Measurements from ENCODE around the gene CHFR. TPM values are rescaled to one million over a fixed set of nuclear protein-coding genes. Genes with fewer than 3 reads are reported as not detected.

Gene CHFR
- total RNA-seq, 2 donors from 2014 or later, result 57.0 to 80.4 TPM

GRCh38 chr12:132801741-132802140 is 85.7 kb downstream of the CHFR start:
- no peaks in the 10 kb centered on the region for H3K4me1 Mint-ChIP-seq
- Histone ChIP-seq H3K27ac (ENCODE audit: low read depth, low read length) (no peak overlapping the region), H3K4me3 (ENCODE audit: low read length) (no peak overlapping the region), H3K36me3 (ENCODE audit: control insufficient read depth, insufficient read depth, low read length) (peaks cover 77% of the 10 kb centered on the region), H3K27me3 (ENCODE audit: control insufficient read depth, insufficient read depth, low read length, poor library complexity, severe bottlenecking) (no peaks in the 10 kb centered on the region), H3K9ac (ENCODE audit: extremely low read depth, low read length, poor library complexity, severe bottlenecking) (no peak overlapping the region), H3K4me1 (ENCODE audit: control insufficient read depth, insufficient read depth, low read length) (no peaks in the 10 kb centered on the region), H3K9me3 (ENCODE audit: control insufficient read depth, low read length) (no peaks in the 10 kb centered on the region)
- TF ChIP-seq CTCF (conservative IDR thresholded peaks at IDR 0.05), result no peak
- H3K9me3 Mint-ChIP-seq, result no peaks in the 10 kb centered on the region
- H3K4me3 Mint-ChIP-seq, result no peak overlapping the region
- peaks cover 75% of the 10 kb centered on the region for H3K36me3 Mint-ChIP-seq (ENCODE audit: low read depth)
- H3K27me3 Mint-ChIP-seq (ENCODE audit: insufficient read depth), result no peaks in the 10 kb centered on the region
- no peak for DNase-seq
- no peak overlapping the region for H3K27ac Mint-ChIP-seq
- WGBS, 2 experiments (ENCODE audit: insufficient coverage in 1 of 2, insufficient read length in 1 of 2), result 93 to 96% methylated on average over 28 of the region's 28 CpGs

GRCh38 chr12:132798836-132799235 is 88.6 kb downstream of the CHFR start:
- 95 to 98% methylated on average over 12 to 15 of the region's 15 CpGs for WGBS, 2 experiments (ENCODE audit: insufficient coverage in 1 of 2, insufficient read length in 1 of 2)
- H3K9me3 Mint-ChIP-seq, result no peaks in the 10 kb centered on the region
- Histone ChIP-seq H3K27me3 (ENCODE audit: control insufficient read depth, insufficient read depth, low read length, poor library complexity, severe bottlenecking) (no peaks in the 10 kb centered on the region), H3K36me3 (ENCODE audit: control insufficient read depth, insufficient read depth, low read length) (peaks cover 78% of the 10 kb centered on the region), H3K4me1 (ENCODE audit: control insufficient read depth, insufficient read depth, low read length) (no peaks in the 10 kb centered on the region), H3K4me3 (ENCODE audit: low read length) (no peak overlapping the region), H3K9ac (ENCODE audit: extremely low read depth, low read length, poor library complexity, severe bottlenecking) (no peak overlapping the region), H3K27ac (ENCODE audit: low read depth, low read length) (no peak overlapping the region), H3K9me3 (ENCODE audit: control insufficient read depth, low read length) (no peaks in the 10 kb centered on the region)
- no peaks in the 10 kb centered on the region for H3K27me3 Mint-ChIP-seq (ENCODE audit: insufficient read depth)
- peaks cover 83% of the 10 kb centered on the region for H3K36me3 Mint-ChIP-seq (ENCODE audit: low read depth)
- no peaks in the 10 kb centered on the region for H3K4me1 Mint-ChIP-seq
- TF ChIP-seq CTCF (conservative IDR thresholded peaks at IDR 0.05), result no peak
- no peak overlapping the region for H3K4me3 Mint-ChIP-seq
- no peak for DNase-seq
- no peak overlapping the region for H3K27ac Mint-ChIP-seq

GRCh38 chr12:132797820-132798570 is 89.4 kb downstream of the CHFR start:
- H3K27me3 Mint-ChIP-seq (ENCODE audit: insufficient read depth), result no peaks in the 10 kb centered on the region
- DNase-seq, result no peak
- H3K4me1 ChIP-seq (ENCODE audit: control insufficient read depth, insufficient read depth, low read length), result no peaks in the 10 kb centered on the region
- H3K27ac Mint-ChIP-seq, result no peak overlapping the region
- H3K36me3 ChIP-seq (ENCODE audit: control insufficient read depth, insufficient read depth, low read length), result peaks cover 73% of the 10 kb centered on the region
- H3K27me3 ChIP-seq (ENCODE audit: control insufficient read depth, insufficient read depth, low read length, poor library complexity, severe bottlenecking), result no peaks in the 10 kb centered on the region
- TF ChIP-seq CTCF (conservative IDR thresholded peaks at IDR 0.05), result no peak
- no peaks in the 10 kb centered on the region for H3K4me1 Mint-ChIP-seq
- 96 to 98% methylated on average over 12 to 24 of the region's 24 CpGs for WGBS, 2 experiments (ENCODE audit: insufficient coverage in 1 of 2, insufficient read length in 1 of 2)
- no peak overlapping the region for H3K9ac ChIP-seq (ENCODE audit: extremely low read depth, low read length, poor library complexity, severe bottlenecking)
- H3K4me3 ChIP-seq (ENCODE audit: low read length), result no peak overlapping the region
- peaks cover 77% of the 10 kb centered on the region for H3K36me3 Mint-ChIP-seq (ENCODE audit: low read depth)
- no peaks in the 10 kb centered on the region for H3K9me3 ChIP-seq (ENCODE audit: control insufficient read depth, low read length)
- no peak overlapping the region for H3K4me3 Mint-ChIP-seq
- H3K27ac ChIP-seq (ENCODE audit: low read depth, low read length), result no peak overlapping the region
- H3K9me3 Mint-ChIP-seq, result no peaks in the 10 kb centered on the region
